Ectodermal cell (in vitro differentiated cells): ENCODE data around the gene GRAMD1A.
"Not testable (repeated sequence)": the region's sequence is repeated elsewhere in the genome, so short reads cannot be mapped to it uniquely, and the experiment has no call there.

Experiments used
- H3K27ac ChIP-seq: 2 replicates; pipeline ENCODE4 v1.7.0; 2013; ENCODE audit warnings: mild to moderate bottlenecking, low read depth, low read length; ENCODE audit not compliant: insufficient read depth, poor library complexity, severe bottlenecking
- H3K27me3 ChIP-seq: 2 replicates; pipeline ENCODE4 v1.7.0; 2013; ENCODE audit warnings: mild to moderate bottlenecking, low read length; ENCODE audit not compliant: insufficient read depth, control insufficient read depth, poor library complexity, severe bottlenecking
- H3K36me3 ChIP-seq: one replicate; pipeline ENCODE4 v1.7.0; 2013; ENCODE audit warnings: low read length; ENCODE audit not compliant: control insufficient read depth, insufficient read depth
- H3K4me1 ChIP-seq: one replicate; pipeline ENCODE4 v1.7.0; 2013; ENCODE audit warnings: low read length; ENCODE audit not compliant: control insufficient read depth, insufficient read depth
- H3K4me3 ChIP-seq: 2 replicates; pipeline ENCODE4 v1.7.0; 2013; ENCODE audit warnings: low read depth, low read length, control low read depth; ENCODE audit not compliant: insufficient read depth
- H3K9me3 ChIP-seq: 2 replicates; pipeline ENCODE4 v1.7.0; 2013; ENCODE audit warnings: mild to moderate bottlenecking, low read length, moderate library complexity; ENCODE audit not compliant: control insufficient read depth
- WGBS, 2 experiments: methylation state at CpG; one replicate each; pipeline ENCODE4 v1.1.7; 2013; ENCODE audit warnings: missing lambda C conversion rate in 2 of 2; 5-methylcytosine and 5-hydroxymethylcytosine counted together

Gene GRAMD1A

GRCh38 chr19:35002037-35002535 lies 2.0 kb downstream of the GRAMD1A start:
- Histone ChIP-seq H3K27me3 (no peaks in the 10 kb centered on the region), H3K4me1 (peaks cover 12% of the 10 kb centered on the region), H3K27ac (no peak overlapping the region), H3K4me3 (no peak overlapping the region), H3K36me3 (peaks cover 8% of the 10 kb centered on the region), H3K9me3 (no peaks in the 10 kb centered on the region)
- 93 to 95% methylated on average over 11 of the region's 11 CpGs for WGBS, 2 experiments

- Histone ChIP-seq H3K27ac (no peak overlapping the region), H3K36me3 (peaks cover 19% of the 10 kb centered on the region), H3K27me3 (no peaks in the 10 kb centered on the region), H3K4me3 (no peak overlapping the region), H3K9me3 (no peaks in the 10 kb centered on the region), H3K4me1 (peaks cover 12% of the 10 kb centered on the region)
- 95 to 97% methylated on average over 18 of the region's 18 CpGs for WGBS, 2 experiments
These were observed 4.6 kb downstream of the GRAMD1A start for GRCh38 chr19:35004517-35005255.

GRCh38 chr19:35005256-35005977 lies 5.3 kb downstream of the GRAMD1A start:
- WGBS, 2 experiments: 95 to 97% methylated on average over 11 of the region's 11 CpGs
- no peaks in the 10 kb centered on the region for H3K27me3 ChIP-seq
- no peak overlapping the region for H3K4me3 ChIP-seq
- peaks cover 12% of the 10 kb centered on the region for H3K4me1 ChIP-seq
- no peak overlapping the region for H3K27ac ChIP-seq
- H3K9me3 ChIP-seq: no peaks in the 10 kb centered on the region
- peaks cover 25% of the 10 kb centered on the region for H3K36me3 ChIP-seq

- H3K4me3 ChIP-seq, H3K27me3 ChIP-seq, H3K27ac ChIP-seq, H3K9me3 ChIP-seq: not testable (repeated sequence)
- H3K4me1 ChIP-seq: peaks cover 12% of the 10 kb centered on the region
- H3K36me3 ChIP-seq: peaks cover 25% of the 10 kb centered on the region
- WGBS, 2 experiments: 97% methylated on average over 6 of the region's 6 CpGs
These were observed 5.9 kb downstream of the GRAMD1A start for GRCh38 chr19:35006007-35006341.

GRCh38 chr19:35006342-35006998 lies 6.3 kb downstream of the GRAMD1A start:
- H3K4me1 ChIP-seq: peaks cover 9% of the 10 kb centered on the region
- peaks cover 26% of the 10 kb centered on the region for H3K36me3 ChIP-seq
- no peak overlapping the region for H3K27ac ChIP-seq
- H3K4me3 ChIP-seq: no peak overlapping the region
- 96 to 97% methylated on average over 15 of the region's 15 CpGs for WGBS, 2 experiments
- H3K27me3 ChIP-seq: no peaks in the 10 kb centered on the region
- H3K9me3 ChIP-seq: no peaks in the 10 kb centered on the region

GRCh38 chr19:35006999-35007365 lies 6.9 kb downstream of the GRAMD1A start:
- Histone ChIP-seq H3K27me3 (no peaks in the 10 kb centered on the region), H3K9me3 (no peaks in the 10 kb centered on the region), H3K27ac (no peak overlapping the region), H3K4me3 (no peak overlapping the region), H3K36me3 (peaks cover 31% of the 10 kb centered on the region), H3K4me1 (peaks cover 8% of the 10 kb centered on the region)
- WGBS, 2 experiments: 94 to 95% methylated on average over 5 of the region's 5 CpGs

GRCh38 chr19:35007427-35007826 lies 7.3 kb downstream of the GRAMD1A start:
- not testable (repeated sequence) for H3K9me3 ChIP-seq, H3K27ac ChIP-seq, H3K27me3 ChIP-seq, H3K4me1 ChIP-seq, H3K4me3 ChIP-seq
- WGBS, 2 experiments: 86 to 89% methylated on average over 8 of the region's 8 CpGs
- H3K36me3 ChIP-seq: peaks cover 36% of the 10 kb centered on the region

GRCh38 chr19:35008891-35009341 lies 8.8 kb downstream of the GRAMD1A start:
- WGBS, 2 experiments: 96 to 98% methylated on average over 12 of the region's 12 CpGs
- Histone ChIP-seq H3K4me1 (no peaks in the 10 kb centered on the region), H3K9me3 (no peaks in the 10 kb centered on the region), H3K27ac (no peak overlapping the region), H3K36me3 (peaks cover 42% of the 10 kb centered on the region), H3K4me3 (no peak overlapping the region), H3K27me3 (no peaks in the 10 kb centered on the region)

GRCh38 chr19:35009424-35010415 lies 9.6 kb downstream of the GRAMD1A start:
- Histone ChIP-seq H3K36me3 (peaks cover 47% of the 10 kb centered on the region), H3K4me3 (no peak overlapping the region), H3K27me3 (no peaks in the 10 kb centered on the region), H3K9me3 (no peaks in the 10 kb centered on the region), H3K27ac (no peak overlapping the region), H3K4me1 (no peaks in the 10 kb centered on the region)
- WGBS, 2 experiments: 95% methylated on average over 36 of the region's 36 CpGs
